ENCODE data around the gene RANBP6. TPM values are rescaled to one million over a fixed set of nuclear protein-coding genes. Genes with fewer than 3 reads are reported as not detected.
A peak's percentile ranks its signal among the peaks of the same experiment; 100 is the strongest.
"Not testable (repeated sequence)": the region's sequence is repeated elsewhere in the genome, so short reads cannot be mapped to it uniquely, and the experiment has no call there.

RANBP6 gene
- total RNA-seq: 25.3 and 30.7 TPM in 2 replicates

- no peak for DNase-seq (ENCODE audit: extremely low read depth, low read depth, low spot score)
Measured at GRCh38 chr9:6015278-6016157, at the start of gene RANBP6. Gene RANBP6, minus strand, starts transcription at chr9:6015624. Its CDS starts 17 bp downstream, at chr9:6015607.

DNA sequence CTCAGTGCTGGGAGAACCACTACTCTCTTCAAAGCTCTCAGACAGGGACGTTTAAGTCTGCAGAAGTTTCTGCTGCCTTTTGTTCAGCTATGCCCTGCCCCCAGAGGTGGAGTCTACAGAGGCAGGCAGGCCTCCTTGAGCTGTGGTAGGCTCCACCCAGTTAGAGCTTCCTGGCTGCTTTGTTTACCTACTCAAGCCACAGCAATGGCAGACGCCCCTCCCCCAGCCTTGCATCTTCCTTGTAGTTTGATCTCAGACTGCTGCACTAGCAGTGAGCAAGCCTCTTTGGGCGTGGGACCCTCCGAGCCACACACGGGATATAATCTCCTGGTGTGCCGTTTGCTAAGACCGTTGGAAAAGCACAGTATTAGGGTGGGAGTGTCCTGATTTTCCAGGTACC is 47.7 kb upstream of the RANBP6 start:
- not testable (repeated sequence) for DNase-seq (ENCODE audit: extremely low read depth, low read depth, low spot score)

DNA sequence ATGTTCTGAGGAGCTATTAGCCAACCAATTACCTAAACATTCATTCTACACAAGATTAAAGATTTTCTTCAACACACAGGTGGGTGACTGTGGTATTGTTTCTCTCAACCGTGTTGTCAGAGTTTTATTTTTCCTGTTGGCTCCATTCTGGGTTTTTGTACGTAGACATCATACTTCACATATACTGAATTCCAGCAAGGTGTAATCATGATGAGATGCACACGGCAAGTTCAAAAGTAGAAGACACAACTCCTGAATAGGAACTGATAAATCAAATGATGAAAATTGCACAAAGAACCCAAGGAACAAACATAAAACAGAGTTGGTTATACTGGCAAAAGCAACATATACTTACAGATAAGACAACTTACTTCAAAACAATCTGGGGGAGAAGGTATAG is 40.2 kb upstream of the RANBP6 start:
- DNase-seq (ENCODE audit: extremely low read depth, low read depth, low spot score): no peak

GRCh38 chr9:6055216-6055615 is 39.8 kb upstream of the RANBP6 start:
- DNase-seq (ENCODE audit: extremely low read depth, low read depth, low spot score): peak; percentile 82

- DNase-seq (ENCODE audit: extremely low read depth, low read depth, low spot score): peak; percentile 71
Measured at GRCh38 chr9:6054280-6055099, 39.1 kb upstream of the RANBP6 start.

DNA sequence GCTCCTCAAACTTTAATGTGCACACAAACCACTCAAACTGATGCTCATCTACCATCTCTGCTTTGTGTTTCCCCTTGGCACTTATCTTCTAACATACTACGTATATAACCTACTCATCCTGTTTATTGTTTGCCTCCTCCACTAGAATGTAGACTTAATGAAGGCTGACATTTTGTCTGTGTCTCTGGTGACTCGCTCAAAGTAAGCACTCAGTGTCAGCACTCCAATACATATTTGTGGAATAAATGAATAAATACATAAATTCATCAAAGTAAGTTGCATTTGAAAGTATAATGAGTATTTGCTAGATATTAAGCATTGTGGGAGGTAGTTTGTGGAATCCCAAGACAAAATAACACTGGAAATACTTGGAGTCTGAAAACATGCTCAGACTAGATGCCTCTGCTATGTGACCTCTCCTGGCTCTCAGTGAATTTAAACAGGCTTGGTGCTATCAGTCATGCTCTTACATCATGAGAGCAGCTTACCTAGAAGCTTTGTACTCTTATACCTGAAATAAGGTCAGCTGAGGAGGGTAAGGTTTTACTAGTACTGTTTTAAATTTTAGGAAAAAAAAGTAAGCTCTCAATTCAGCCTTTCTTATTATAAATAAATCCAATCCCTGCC is 37.0 kb upstream of the RANBP6 start:
- no peak for DNase-seq (ENCODE audit: extremely low read depth, low read depth, low spot score)

DNA sequence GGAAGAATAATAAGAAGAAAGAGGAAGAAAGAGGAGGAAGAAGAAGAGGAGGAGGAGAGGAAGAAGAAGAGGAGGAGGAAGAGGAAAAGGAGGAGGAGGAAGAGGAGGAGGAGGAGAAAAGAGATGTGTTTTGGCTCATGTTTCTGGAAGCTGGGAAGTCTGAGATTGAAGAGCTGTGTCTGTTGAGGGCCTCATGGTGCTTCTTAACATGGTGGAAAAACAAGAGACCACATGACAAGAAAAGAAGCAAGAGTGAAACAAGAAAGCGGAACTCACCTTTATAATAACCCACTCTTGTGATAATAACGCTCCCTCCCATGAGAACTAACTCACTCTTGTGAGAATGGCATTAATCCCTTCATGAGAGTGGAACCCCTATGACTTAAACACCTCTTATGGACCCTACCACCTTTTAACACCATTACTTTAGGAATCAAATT is 36.1 kb upstream of the RANBP6 start:
- no peak for DNase-seq (ENCODE audit: extremely low read depth, low read depth, low spot score)

DNA sequence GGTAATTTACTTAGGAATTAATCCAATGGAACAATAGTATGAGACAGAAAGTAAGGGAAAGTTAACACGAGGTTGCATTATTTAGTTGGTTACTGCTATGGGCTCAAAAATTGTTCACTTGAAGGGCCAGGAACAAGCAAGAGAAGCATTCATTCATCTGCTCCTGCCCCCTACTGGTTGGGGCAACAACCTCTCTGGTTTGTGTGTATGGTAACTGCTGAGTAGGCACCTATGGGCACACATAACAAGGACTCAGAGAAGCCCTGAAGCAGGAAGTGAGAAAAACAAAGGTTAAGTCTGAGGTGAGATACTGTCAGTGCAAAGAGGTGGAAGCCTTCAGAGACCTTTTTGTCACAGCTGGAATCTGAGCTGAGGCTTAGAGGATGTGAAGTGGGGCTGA is 34.4 kb upstream of the RANBP6 start:
- DNase-seq (ENCODE audit: extremely low read depth, low read depth, low spot score): no peak

GRCh38 chr9:6048039-6048438 is 32.6 kb upstream of the RANBP6 start:
- DNase-seq (ENCODE audit: extremely low read depth, low read depth, low spot score): no peak

DNA sequence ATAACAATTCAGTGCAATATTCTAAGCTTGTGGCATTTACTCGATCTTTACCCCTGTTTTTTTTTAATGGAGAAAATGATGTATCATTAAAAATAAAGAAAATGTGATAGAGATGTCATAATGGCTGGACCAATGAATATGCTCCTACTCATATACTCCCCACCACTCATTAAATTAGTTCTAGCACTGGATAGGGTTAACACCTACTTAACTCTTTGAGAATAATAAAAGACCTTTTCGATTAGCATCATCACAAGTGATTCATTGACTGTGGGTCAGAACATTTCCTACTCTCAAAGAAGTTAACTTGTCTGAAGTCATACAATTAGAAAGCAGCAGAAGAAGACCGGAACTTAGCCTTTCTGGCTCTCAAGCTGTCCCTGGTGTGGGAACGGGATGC is 31.6 kb upstream of the RANBP6 start:
- DNase-seq (ENCODE audit: extremely low read depth, low read depth, low spot score): no peak

GRCh38 chr9:6045364-6045763 is 29.9 kb upstream of the RANBP6 start:
- DNase-seq (ENCODE audit: extremely low read depth, low read depth, low spot score): no peak

DNA sequence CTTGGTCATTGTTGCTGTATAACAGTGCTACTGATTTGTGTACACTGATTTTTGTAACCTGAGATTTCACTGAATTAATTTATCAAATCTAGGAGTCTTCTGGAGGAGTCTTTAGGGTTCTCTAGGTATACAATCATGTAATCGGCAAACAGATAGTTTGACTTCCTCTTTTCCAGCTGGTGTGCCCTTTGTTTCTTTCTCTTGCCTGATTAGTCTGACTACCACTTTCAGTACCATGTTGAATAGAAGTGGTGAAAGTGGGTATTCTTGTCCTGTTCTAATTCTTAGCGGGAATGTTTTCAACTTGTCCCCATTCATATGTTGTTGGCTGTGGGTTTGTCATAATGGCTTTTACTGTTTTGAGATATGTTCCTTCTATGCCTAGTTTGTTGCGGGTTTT is 24.7 kb upstream of the RANBP6 start:
- DNase-seq (ENCODE audit: extremely low read depth, low read depth, low spot score): no peak

DNA sequence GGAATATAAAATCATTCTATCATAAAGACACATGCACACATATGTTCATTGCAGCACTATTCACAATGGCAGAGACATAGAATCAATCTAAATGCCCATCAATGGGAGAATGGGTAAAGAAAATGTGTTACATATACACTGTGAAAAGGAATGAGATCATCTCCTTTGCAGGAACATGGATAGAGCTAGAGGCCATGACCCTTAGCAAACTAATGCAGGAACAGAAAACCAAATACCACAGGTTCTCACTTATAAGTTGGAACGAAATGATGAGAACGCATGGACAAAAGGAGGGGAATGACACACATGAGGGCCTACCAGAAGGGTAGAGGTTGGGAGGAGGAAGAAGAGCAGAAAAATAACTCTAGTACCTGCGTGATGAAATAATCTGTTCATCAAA is 21.0 kb upstream of the RANBP6 start:
- no peak for DNase-seq (ENCODE audit: extremely low read depth, low read depth, low spot score)

DNA sequence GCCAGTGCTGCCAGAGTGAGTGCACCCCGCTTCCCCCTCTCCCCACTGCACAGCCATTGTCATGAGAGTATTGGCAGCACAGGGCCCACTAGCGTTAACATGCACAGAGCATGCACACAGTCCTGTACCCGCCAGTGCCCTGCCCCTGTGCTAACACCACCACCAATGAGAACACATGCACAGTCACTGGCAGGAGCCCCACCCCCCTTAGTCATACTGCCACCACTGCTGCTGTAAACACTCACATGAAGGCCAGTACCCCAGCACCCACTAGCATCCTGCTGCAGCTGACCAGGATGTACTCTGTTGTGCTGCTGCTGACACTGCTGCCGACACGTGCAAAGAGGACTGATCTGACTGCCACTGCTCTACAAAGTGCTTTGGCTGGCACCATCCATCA is 19.5 kb upstream of the RANBP6 start:
- DNase-seq (ENCODE audit: extremely low read depth, low read depth, low spot score): no peak

DNA sequence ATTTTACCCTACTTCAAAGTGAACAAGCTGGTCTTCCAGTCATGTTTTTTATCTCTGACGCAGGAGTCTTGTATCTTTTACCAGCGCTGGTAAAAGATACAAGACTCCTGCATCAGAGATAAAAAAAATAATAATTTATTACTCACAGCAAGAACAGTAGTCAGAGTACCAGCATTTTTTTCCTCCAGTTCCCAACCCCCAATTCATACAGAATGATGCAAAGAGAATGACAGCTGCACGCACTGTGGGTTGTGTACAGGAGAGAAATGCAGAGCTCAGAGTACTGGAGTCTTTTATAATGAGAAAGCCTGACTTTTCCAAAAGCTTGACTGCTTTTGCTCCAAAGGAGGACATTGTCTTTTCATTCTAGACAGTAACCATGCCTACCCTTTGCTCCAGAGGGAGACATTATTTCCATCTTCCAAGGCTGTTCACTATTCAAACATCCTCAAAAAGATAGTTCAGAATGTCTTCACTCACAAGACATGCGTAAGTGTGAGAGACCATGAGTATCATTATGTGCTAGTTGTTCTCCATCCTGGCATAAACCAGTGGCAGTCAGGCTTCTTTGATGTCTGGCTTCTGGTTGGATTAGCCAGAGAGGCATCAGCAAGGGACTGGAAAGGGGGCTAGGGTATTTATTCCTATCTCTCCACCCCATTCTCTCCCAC is 14.3 kb upstream of the RANBP6 start:
- no peak for DNase-seq (ENCODE audit: extremely low read depth, low read depth, low spot score)

- DNase-seq (ENCODE audit: extremely low read depth, low read depth, low spot score): no peak
Measured at GRCh38 chr9:6024035-6024554, 8.7 kb upstream of the RANBP6 start.

DNA sequence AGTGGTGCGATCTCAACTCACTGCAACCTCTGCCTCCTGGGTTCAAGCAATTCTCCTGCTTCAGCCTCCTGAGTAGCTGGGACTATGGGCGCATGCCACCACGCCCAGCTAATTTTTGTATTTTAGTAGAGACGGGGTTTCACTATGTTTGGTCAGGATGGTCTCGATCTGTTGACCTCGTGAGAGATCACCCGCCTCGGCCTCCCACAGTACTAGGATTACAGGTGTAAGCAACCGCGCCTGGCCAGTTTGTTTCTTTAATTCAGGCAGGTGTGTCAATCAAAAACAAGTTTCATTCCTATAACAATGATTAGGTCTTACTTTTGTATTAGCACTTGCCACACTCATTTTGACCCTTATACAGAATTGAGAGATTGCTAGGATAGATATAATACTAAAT is 1.6 kb upstream of the RANBP6 start:
- not testable (repeated sequence) for DNase-seq (ENCODE audit: extremely low read depth, low read depth, low spot score)

GRCh38 chr9:6014670-6015270 is 654 bp downstream of the RANBP6 start:
- DNase-seq (ENCODE audit: extremely low read depth, low read depth, low spot score): peak; percentile 62

DNA sequence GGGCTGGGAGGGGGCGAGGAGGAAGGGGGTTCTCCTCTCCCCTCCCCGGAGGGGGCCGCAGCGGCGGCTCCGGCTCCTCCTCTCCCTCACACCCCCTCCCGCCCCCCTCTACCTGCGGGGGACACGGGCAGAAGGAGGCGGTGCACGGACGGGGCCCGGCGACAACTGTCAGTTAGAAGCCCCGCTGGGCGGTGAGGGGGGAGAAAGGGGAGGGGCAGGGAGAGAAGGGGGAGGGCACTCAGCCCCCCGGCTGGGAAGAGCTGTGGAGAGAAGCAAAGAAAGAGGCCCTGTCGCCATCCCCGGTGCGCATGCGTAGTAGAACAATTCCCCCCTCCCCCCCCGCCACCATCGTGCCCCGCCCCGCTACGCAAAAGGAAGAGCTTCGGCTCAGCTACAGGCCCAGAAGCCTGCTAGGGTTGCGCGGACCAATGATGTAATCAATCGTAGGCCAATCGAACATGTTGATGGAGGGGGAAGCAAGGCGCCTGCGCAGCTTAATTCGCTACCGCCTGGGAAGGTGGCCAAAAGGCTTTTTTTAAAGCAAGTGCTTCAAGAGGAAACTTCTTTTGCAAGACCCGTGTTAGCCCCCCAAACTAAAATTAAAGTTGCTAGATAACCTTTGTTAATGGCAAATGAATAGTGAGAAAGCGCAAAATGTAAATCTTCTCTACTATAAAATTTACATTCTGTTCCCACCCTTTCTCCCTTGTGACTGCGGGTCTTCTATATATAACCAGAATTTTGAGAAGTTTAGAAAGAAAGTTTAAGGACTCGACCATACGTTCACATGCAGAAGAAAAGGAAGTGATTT is 7.0 kb downstream of the RANBP6 start:
- DNase-seq (ENCODE audit: extremely low read depth, low read depth, low spot score): peak; percentile 91

Measured in glomerular endothelial cell (primary cell).